H9 (cell line): ENCODE results near the gene IL25. TPM values are rescaled to one million over a fixed set of nuclear protein-coding genes. Genes with fewer than 3 reads are reported as not detected.

Experiments used
- DNase-seq: peaks from one replicate; pipeline ENCODE4 v3.0.0-alpha.2; 2017
- H2AFZ ChIP-seq: one replicate; pipeline ENCODE4 v1.6.1; 2013; ENCODE audit warnings: mild to moderate bottlenecking, low read length, control low read depth, moderate library complexity
- H2AK5ac ChIP-seq: 2 replicates; pipeline ENCODE4 v1.6.1; 2013; ENCODE audit warnings: low read length, control low read depth, mixed read lengths; ENCODE audit not compliant: insufficient read length
- H2BK120ac ChIP-seq: one replicate; pipeline ENCODE4 v1.6.1; 2013; ENCODE audit warnings: low read depth, mild to moderate bottlenecking, low read length, control low read depth, inconsistent platforms; ENCODE audit not compliant: poor library complexity, severe bottlenecking
- H2BK12ac ChIP-seq: 2 replicates; pipeline ENCODE4 v1.6.1; 2013; ENCODE audit warnings: low read length, control low read depth, mixed read lengths, low read depth; ENCODE audit not compliant: insufficient read length
- H2BK15ac ChIP-seq: 2 replicates; pipeline ENCODE4 v1.6.1; 2013; ENCODE audit warnings: low read depth, low read length, control low read depth
- H2BK20ac ChIP-seq: one replicate; pipeline ENCODE4 v1.6.1; 2013; ENCODE audit warnings: low read depth, mild to moderate bottlenecking, low read length, control low read depth, inconsistent platforms; ENCODE audit not compliant: poor library complexity, severe bottlenecking
- H2BK5ac ChIP-seq: 2 replicates; pipeline ENCODE4 v1.6.1; 2013; ENCODE audit warnings: low read length, control low read depth, mixed read lengths; ENCODE audit not compliant: insufficient read length
- H3K14ac ChIP-seq: 2 replicates; pipeline ENCODE4 v1.6.1; 2013; ENCODE audit warnings: low read length, control low read depth; ENCODE audit not compliant: insufficient read depth
- H3K18ac ChIP-seq: 2 replicates; pipeline ENCODE4 v1.6.1; 2013; ENCODE audit warnings: low read depth, mild to moderate bottlenecking, mixed read lengths, low read length, control low read depth; ENCODE audit not compliant: insufficient read length
- H3K23ac ChIP-seq: 2 replicates; pipeline ENCODE4 v1.6.1; 2013; ENCODE audit warnings: low read length, control low read depth, mixed read lengths, low read depth; ENCODE audit not compliant: insufficient read length
- H3K23me2 ChIP-seq: 2 replicates; pipeline ENCODE4 v1.6.1; 2013; ENCODE audit warnings: low read depth, mild to moderate bottlenecking, mixed read lengths, low read length, control low read depth; ENCODE audit not compliant: insufficient read length, poor library complexity, severe bottlenecking
- H3K27ac ChIP-seq: 2 replicates; pipeline ENCODE4 v1.5.1; 2013; ENCODE audit warnings: low read length, control low read depth, mixed read lengths, low read depth; ENCODE audit not compliant: insufficient read length
- H3K27me3 ChIP-seq: 2 replicates; pipeline ENCODE4 v1.6.1; 2013; ENCODE audit warnings: low read length, control low read depth, inconsistent platforms; ENCODE audit not compliant: insufficient read depth
- H3K4ac ChIP-seq: 2 replicates; pipeline ENCODE4 v1.6.1; 2013; ENCODE audit warnings: low read depth, mild to moderate bottlenecking, control low read depth, inconsistent platforms, low read length, moderate library complexity
- H3K4me1 ChIP-seq: 2 replicates; pipeline ENCODE4 v1.6.1; 2013; ENCODE audit warnings: low read length, control low read depth, inconsistent platforms; ENCODE audit not compliant: insufficient read depth
- H3K4me2 ChIP-seq: 2 replicates; pipeline ENCODE4 v1.6.1; 2013; ENCODE audit warnings: low read length, control low read depth, mixed read lengths; ENCODE audit not compliant: insufficient read length, insufficient read depth
- H3K56ac ChIP-seq: 2 replicates; pipeline ENCODE4 v1.6.1; 2013; ENCODE audit warnings: low read depth, mild to moderate bottlenecking, mixed read lengths, low read length, control low read depth; ENCODE audit not compliant: insufficient read length
- H3K79me1 ChIP-seq: 2 replicates; pipeline ENCODE4 v1.6.1; 2013; ENCODE audit warnings: low read depth, mild to moderate bottlenecking, moderate library complexity, low read length, control low read depth, inconsistent platforms; ENCODE audit not compliant: insufficient read depth, poor library complexity, severe bottlenecking
- H3K79me2 ChIP-seq: 2 replicates; pipeline ENCODE4 v1.6.1; 2013; ENCODE audit warnings: low read length, control low read depth, inconsistent platforms; ENCODE audit not compliant: insufficient read depth
- H3K9ac ChIP-seq: 2 replicates; pipeline ENCODE4 v1.6.1; 2013; ENCODE audit warnings: low read length, control low read depth, mixed read lengths; ENCODE audit not compliant: insufficient read length; ENCODE audit errors: extremely low read depth
- H3K9me3 ChIP-seq: one replicate; pipeline ENCODE4 v1.6.1; 2013; ENCODE audit warnings: low read depth, low read length, inconsistent platforms; ENCODE audit not compliant: control insufficient read depth
- H3T11ph ChIP-seq: one replicate; pipeline ENCODE4 v1.6.1; 2013; ENCODE audit warnings: mild to moderate bottlenecking, low read length, control low read depth, inconsistent platforms
- H4K20me1 ChIP-seq: one replicate; pipeline ENCODE4 v1.6.1; 2013; ENCODE audit not compliant: control insufficient read depth, insufficient read length, insufficient read depth
- H4K5ac ChIP-seq: 2 replicates; pipeline ENCODE4 v1.6.1; 2013; ENCODE audit warnings: low read depth, mild to moderate bottlenecking, mixed read lengths, low read length, control low read depth; ENCODE audit not compliant: insufficient read length
- H4K8ac ChIP-seq: replicated peaks from 2 replicates; pipeline ENCODE4 v1.6.1; 2013; ENCODE audit warnings: low read length, control low read depth, mixed read lengths, low read depth; ENCODE audit not compliant: insufficient read length
- H4K91ac ChIP-seq: 2 replicates; pipeline ENCODE4 v1.6.1; 2013; ENCODE audit warnings: low read depth, mild to moderate bottlenecking, moderate library complexity, mixed read lengths, low read length, control low read depth; ENCODE audit not compliant: insufficient read length
- H3K27ac Mint-ChIP-seq, 3 experiments: 2 replicates in 2 of 3; 3 replicates in 1 of 3; pipeline ENCODE4 v1.8.0; 2020 to 2021; ENCODE audit warnings: mixed read lengths in 3 of 3, mild to moderate bottlenecking in 1 of 3, moderate library complexity in 1 of 3
- H3K27me3 Mint-ChIP-seq: 2 replicates; pipeline ENCODE4 v1.8.0; 2021; ENCODE audit warnings: low read depth, mild to moderate bottlenecking, moderate library complexity, mixed read lengths
- H3K36me3 Mint-ChIP-seq, 3 experiments: 2 replicates in 2 of 3; 3 replicates in 1 of 3; pipeline ENCODE4 v1.8.0; 2020 to 2021; ENCODE audit warnings: low read depth in 3 of 3, mixed read lengths in 3 of 3; ENCODE audit not compliant: insufficient read depth in 1 of 3
- H3K4me1 Mint-ChIP-seq, 2 experiments: 2 replicates each; pipeline ENCODE4 v1.8.0; 2020; ENCODE audit warnings: mixed read lengths in 2 of 2
- H3K4me3 Mint-ChIP-seq, 2 experiments: 2 replicates in 1 of 2; 3 replicates in 1 of 2; pipeline ENCODE4 v1.8.0; 2020 to 2021; ENCODE audit warnings: mild to moderate bottlenecking in 2 of 2, mixed read lengths in 2 of 2, moderate library complexity in 1 of 2
- H3K9me3 Mint-ChIP-seq, 2 experiments: 2 replicates in 1 of 2; 3 replicates in 1 of 2; pipeline ENCODE4 v1.8.0; 2020; ENCODE audit warnings: mild to moderate bottlenecking in 2 of 2, mixed read lengths in 2 of 2, moderate library complexity in 1 of 2
- WGBS: extraction: QIAGEN DNeasy Blood & Tissue Kit; methylation state at CpG from one replicate; pipeline ENCODE4 v1.1.7; 2013; ENCODE audit warnings: missing lambda C conversion rate, low lambda C conversion rate, mixed read lengths; ENCODE audit not compliant: insufficient read length; ENCODE audit errors: extremely low coverage; 5-methylcytosine and 5-hydroxymethylcytosine counted together
- total RNA-seq: library from RNA; stranded (reverse); gene quantifications from 2 replicates; pipeline ENCODE4 v1.2.1, GENCODE V29; 2021
- TF ChIP-seq, protein P1 (sequence below): fragments of 200-600 bp; sonication (generic); conservative IDR thresholded peaks from 3 replicates; pipeline ENCODE4 v1.8.0; 2021; ENCODE audit warnings: antibody characterized with exemption, mild to moderate bottlenecking

The IL25 gene
- total RNA-seq, 1 experiment from 2014 or later: not detected

DNA sequence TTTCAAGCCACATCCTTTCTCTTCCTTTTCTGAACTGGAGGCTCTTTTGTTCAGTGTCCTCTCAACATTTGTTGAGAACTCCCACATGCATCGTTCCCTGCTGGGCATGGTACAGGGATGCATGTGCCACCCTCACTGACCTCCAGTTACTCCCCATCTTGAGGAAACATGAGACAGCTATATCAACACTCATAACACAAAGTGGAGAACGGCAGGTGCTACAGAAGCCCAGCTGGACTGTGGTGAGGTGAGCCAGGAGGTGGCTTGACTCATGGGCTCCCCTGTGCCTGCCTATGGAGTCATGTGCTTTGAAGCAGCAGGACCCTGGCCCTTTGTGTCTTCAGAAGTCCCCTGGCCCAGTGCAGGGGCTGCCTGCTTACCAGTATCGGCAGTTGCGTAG lies 25.7 kb downstream of the IL25 start:
- H3K4me2 ChIP-seq: no peak overlapping the region
- no CpG with 5 or more reads among the region's 4 CpGs for WGBS
- H2BK120ac ChIP-seq: no peak overlapping the region
- no peak overlapping the region for H3K4me3 Mint-ChIP-seq
- H2BK5ac ChIP-seq: no peak overlapping the region
- H3K79me2 ChIP-seq: no peaks in the 10 kb centered on the region
- H3K23ac ChIP-seq: no peak overlapping the region
- H4K8ac ChIP-seq: no peak overlapping the region
- no peak overlapping the region for H4K5ac ChIP-seq
- H3K27ac ChIP-seq: no peak overlapping the region
- no peak overlapping the region for H3K4ac ChIP-seq
- no peaks in the 10 kb centered on the region for H3K4me1 ChIP-seq
- no peaks in the 10 kb centered on the region for H3K27me3 ChIP-seq
- no peaks in the 10 kb centered on the region; a peak in 1 of 5 replicates for H3K9me3 Mint-ChIP-seq
- H2BK12ac ChIP-seq: no peak overlapping the region
- H4K20me1 ChIP-seq: no peaks in the 10 kb centered on the region
- H3K9ac ChIP-seq: no peak overlapping the region
- no peak overlapping the region for H3K56ac ChIP-seq
- no peaks in the 10 kb centered on the region for H3K9me3 ChIP-seq
- peaks cover 42% of the 10 kb centered on the region for H3K27me3 Mint-ChIP-seq
- no peak overlapping the region for H2AK5ac ChIP-seq
- no peaks in the 10 kb centered on the region for H3K23me2 ChIP-seq
- H3K79me1 ChIP-seq: no peaks in the 10 kb centered on the region
- no peak overlapping the region for H2BK15ac ChIP-seq
- no peak overlapping the region for H3K14ac ChIP-seq
- no peak overlapping the region for H4K91ac ChIP-seq
- no peak overlapping the region for H3T11ph ChIP-seq
- no peaks in the 10 kb centered on the region for H3K36me3 Mint-ChIP-seq
- no peak for DNase-seq
- no peak overlapping the region for H2AFZ ChIP-seq
- TF ChIP-seq, protein P1, sequence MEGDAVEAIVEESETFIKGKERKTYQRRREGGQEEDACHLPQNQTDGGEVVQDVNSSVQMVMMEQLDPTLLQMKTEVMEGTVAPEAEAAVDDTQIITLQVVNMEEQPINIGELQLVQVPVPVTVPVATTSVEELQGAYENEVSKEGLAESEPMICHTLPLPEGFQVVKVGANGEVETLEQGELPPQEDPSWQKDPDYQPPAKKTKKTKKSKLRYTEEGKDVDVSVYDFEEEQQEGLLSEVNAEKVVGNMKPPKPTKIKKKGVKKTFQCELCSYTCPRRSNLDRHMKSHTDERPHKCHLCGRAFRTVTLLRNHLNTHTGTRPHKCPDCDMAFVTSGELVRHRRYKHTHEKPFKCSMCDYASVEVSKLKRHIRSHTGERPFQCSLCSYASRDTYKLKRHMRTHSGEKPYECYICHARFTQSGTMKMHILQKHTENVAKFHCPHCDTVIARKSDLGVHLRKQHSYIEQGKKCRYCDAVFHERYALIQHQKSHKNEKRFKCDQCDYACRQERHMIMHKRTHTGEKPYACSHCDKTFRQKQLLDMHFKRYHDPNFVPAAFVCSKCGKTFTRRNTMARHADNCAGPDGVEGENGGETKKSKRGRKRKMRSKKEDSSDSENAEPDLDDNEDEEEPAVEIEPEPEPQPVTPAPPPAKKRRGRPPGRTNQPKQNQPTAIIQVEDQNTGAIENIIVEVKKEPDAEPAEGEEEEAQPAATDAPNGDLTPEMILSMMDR: no peak
- H3K18ac ChIP-seq: no peak overlapping the region
- H3K27ac Mint-ChIP-seq: no peak overlapping the region; a peak in 1 of 7 replicates
- no peak overlapping the region for H2BK20ac ChIP-seq
- peaks cover 2 to 8% of the 10 kb centered on the region in 2 experiments; a peak in 3 of 4 replicates for H3K4me1 Mint-ChIP-seq
